GM10266 (cell line): ENCODE data around the gene IQGAP2.

ENCODE experiments used
- DNase-seq: peaks from one replicate; pipeline ENCODE4 v3.0.0; 2012; ENCODE audit errors: extremely low spot score
- TF ChIP-seq, protein P1 (sequence below): IDR thresholded peaks from 2 replicates; pipeline ENCODE4 v1.5.1; 2012; ENCODE audit warnings: mild to moderate bottlenecking, low read depth; ENCODE audit not compliant: control insufficient read depth, insufficient read depth; ENCODE audit errors: missing control alignments

Gene IQGAP2

DNA sequence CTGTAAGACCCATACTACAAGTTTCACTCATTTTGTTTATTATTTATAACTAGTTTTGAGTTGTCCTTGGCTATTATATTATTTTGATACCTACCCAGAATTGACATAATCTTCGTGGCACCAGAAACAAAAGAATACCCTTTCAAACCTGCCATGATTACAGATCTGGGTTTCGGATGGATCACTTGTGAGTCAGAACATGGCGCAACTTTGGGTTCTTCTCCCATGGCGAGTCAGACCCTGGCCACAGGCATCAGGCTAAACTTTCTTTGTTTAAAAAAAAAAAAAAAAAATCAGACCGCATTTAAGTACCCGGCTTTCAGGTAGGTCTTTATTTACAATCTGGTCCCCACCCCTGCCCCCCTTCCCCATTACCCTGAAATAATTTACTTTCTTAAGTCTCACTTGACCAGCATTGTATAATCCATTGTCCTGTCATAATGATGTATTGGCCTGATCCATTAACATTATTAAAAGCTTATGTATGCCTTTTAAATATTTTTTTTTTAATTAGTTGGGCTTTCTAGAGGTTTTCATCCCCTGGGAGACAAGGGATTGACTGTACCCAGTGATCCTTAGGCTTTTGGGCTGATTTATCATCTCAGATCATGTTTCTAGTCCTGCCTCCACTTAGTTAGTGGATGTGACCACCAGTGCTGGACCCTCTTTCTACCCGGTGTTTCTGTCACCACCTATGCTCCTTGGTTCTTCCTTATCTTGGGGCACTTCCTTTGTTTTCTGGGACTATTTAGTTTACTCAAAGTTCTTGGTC lies 176.3 kb downstream of the IQGAP2 start:
- no peak for DNase-seq

DNA sequence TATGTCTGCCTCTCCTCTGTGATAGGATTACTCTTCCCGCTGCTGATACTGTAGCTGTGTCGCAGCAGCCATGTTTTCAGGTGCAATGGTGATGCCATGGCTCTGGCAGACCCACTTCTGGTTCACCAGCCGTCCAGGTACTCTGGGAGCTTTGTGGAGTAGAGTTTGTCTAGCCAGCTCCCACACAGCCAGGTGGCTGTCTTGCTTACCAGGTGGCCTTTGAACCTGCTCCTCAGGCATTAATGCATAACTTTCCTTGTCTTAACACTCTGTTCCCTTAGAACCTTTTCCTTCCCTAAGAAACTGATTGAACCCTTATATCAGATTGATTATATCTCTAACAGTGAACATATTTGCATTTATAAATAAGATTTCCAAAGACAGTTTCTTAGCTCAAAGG lies 177.9 kb downstream of the IQGAP2 start:
- no peak for DNase-seq
- TF ChIP-seq, protein P1, sequence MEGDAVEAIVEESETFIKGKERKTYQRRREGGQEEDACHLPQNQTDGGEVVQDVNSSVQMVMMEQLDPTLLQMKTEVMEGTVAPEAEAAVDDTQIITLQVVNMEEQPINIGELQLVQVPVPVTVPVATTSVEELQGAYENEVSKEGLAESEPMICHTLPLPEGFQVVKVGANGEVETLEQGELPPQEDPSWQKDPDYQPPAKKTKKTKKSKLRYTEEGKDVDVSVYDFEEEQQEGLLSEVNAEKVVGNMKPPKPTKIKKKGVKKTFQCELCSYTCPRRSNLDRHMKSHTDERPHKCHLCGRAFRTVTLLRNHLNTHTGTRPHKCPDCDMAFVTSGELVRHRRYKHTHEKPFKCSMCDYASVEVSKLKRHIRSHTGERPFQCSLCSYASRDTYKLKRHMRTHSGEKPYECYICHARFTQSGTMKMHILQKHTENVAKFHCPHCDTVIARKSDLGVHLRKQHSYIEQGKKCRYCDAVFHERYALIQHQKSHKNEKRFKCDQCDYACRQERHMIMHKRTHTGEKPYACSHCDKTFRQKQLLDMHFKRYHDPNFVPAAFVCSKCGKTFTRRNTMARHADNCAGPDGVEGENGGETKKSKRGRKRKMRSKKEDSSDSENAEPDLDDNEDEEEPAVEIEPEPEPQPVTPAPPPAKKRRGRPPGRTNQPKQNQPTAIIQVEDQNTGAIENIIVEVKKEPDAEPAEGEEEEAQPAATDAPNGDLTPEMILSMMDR, result no peak

More for the DNA sequence above, 176.3 kb downstream of the IQGAP2 start:
- TF ChIP-seq, protein P1, result no peak

DNA sequence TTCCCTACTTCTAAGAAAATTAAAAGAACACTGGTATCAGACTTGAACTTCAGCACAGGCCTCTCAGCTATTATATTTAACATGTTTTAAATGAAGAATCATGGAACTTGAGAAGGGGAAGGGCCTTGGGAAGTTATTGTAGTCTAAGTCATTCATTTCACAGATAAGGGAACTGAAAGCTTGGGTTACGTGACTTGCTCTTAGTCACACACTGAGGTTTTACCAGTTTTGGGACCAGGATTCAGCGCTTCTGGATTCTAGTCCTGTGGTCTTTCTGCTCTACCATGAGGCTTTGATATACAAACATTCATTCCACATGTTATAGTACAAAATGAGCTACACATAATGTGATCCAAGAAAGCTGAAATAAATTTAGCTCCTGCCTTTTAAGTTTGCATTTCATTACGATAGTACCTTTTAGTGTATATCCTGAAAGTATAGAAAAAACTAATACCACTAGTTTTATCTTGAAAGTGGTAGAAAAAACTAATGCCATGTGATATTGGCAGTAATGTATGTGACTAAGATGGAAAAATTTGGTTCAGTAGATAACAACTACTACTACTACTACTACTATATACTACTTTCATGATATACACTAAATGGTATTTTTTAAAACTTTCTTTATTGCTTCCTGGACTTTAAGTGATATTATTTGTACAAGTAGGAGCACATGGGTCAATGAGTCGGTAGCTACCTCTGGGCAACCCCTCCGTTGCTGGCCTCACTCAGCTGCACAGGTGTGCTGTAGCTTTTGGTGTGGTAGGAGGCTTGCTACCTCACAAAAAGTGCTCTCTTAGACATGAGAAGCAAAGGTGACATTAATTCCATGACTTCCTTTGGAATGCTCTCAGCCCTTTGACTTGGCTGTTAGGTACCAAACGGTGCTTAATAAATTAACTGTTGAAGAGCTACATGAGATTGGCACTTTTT lies 179.4 kb downstream of the IQGAP2 start:
- TF ChIP-seq, protein P1, result no peak
- DNase-seq, result peak; percentile 28

DNA sequence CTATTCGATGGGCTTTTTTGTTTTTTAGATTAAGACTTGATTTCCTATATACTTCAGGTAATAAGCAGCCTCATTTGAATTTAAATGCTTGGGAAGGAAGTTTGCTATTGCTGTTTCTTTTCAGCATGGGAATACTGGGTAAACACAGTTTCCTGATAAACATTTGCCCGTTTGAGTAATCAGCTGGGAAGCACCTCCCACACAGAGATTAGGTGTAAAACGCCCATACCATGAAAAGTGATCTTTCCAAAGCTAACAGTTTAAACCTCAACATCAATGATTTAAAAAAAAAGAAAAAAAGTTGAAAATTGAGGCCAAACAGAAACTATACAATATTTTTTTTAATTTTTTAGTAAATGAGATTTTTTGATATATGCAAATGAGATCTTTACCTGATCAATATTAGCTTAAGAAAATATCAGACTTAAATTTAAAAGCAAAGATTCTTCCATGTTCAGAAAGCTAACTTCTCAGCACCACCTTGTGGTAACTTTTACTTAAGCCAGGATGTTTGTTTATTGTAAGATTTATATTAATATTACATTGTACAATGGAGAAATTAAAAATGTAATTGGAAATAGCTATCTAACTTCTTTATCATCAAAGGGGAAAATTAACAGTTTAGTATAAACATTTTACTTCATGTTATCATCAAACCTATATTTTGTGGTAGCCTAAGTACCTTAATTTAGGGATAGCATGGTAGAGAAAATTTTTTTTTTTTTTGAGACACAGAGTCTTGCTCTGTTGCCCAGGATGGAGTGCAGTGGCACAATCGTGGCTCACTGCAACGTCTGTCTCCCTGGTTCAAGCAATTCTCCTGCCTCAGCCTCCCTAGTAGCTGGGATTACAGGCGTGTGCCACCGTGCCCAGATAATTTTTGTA lies 180.3 kb downstream of the IQGAP2 start:
- DNase-seq, result no peak

DNA sequence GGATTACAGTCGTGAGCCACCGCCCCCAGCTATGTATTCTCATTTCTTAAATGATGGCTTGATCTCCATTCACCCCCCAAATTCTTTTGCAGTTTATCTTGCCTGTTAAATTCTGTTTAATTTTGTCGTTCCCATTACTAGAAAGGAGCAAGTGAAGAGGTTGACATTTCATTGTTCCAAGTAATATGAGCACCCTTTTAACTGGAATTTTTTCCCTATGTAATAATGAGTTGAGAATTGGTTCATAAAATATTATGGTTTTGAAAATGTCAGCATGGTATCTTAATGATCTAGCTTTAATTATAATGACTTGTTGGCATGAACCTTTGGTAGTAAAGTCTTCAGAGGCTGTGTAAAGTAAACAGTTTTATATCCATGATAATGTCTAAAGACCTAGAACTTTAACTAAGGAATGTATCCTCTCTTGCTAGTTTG lies 182.7 kb downstream of the IQGAP2 start:
- TF ChIP-seq, protein P1, result no peak
- DNase-seq, result no peak

More for the DNA sequence above, 180.3 kb downstream of the IQGAP2 start:
- TF ChIP-seq, protein P1, result peak; percentile 35

DNA sequence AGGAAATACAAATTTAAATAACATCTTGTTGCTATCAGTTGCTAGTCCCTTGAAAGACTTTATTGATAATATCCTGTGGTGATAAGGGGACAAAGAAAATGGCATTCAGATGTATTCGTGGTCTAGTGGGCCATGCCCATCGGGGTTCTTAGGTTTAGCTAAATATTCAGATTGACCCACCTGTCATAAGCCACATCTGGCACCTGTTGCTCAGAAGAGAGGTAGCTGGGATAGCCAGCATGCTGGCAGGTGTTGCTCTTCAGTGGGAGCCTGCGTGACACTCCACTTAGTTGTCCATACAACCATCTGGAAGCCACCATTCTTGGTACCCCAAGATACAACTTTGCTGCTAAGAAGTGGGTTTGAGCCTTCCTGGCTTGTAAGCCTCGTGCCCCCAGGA lies 183.4 kb downstream of the IQGAP2 start:
- TF ChIP-seq, protein P1, result no peak
- no peak for DNase-seq
